NCI-H748 (cell line): ENCODE results near the gene IL1F10.

ENCODE experiments used
- DNase-seq: peaks from one replicate; lab custom pipeline; 2025; ENCODE audit not compliant: unreplicated experiment; lab: John Stamatoyannopoulos, UW

IL1F10 gene

GRCh38 chr2:113058998-113059960 lies 8.5 kb upstream of the IL1F10 start, which contains the start of gene IL36RN:
IL36RN (plus strand) TSS chr2:113059198; CDS start chr2:113059439, 241 bp downstream.
- DNase-seq, result no peak

GRCh38 chr2:113060396-113060795 lies 7.4 kb upstream of the IL1F10 start:
- no peak for DNase-seq

GRCh38 chr2:113060796-113061195 lies 7.0 kb upstream of the IL1F10 start:
- DNase-seq, result no peak

- DNase-seq, result no peak
These were observed 6.5 kb upstream of the IL1F10 start for GRCh38 chr2:113061241-113061640.

- no peak for DNase-seq
These were observed 5.6 kb upstream of the IL1F10 start for GRCh38 chr2:113061896-113062770.

- no peak for DNase-seq
These were observed 3.5 kb upstream of the IL1F10 start for GRCh38 chr2:113064281-113064680.

- no peak for DNase-seq
These were observed 2.9 kb upstream of the IL1F10 start for GRCh38 chr2:113064898-113065297.

- no peak for DNase-seq
These were observed 479 bp downstream of the IL1F10 start for GRCh38 chr2:113068249-113068648.

GRCh38 chr2:113068706-113069485 lies 1.1 kb downstream of the IL1F10 start:
- DNase-seq, result no peak

- no peak for DNase-seq
These were observed 2.2 kb downstream of the IL1F10 start for GRCh38 chr2:113069676-113070605.

GRCh38 chr2:113070606-113070975 lies 2.8 kb downstream of the IL1F10 start:
- no peak for DNase-seq

GRCh38 chr2:113072584-113072983 lies 4.8 kb downstream of the IL1F10 start:
- no peak for DNase-seq

- DNase-seq, result no peak
These were observed 5.6 kb downstream of the IL1F10 start for GRCh38 chr2:113073325-113073834.

GRCh38 chr2:113075030-113075429 lies 7.3 kb downstream of the IL1F10 start:
- no peak for DNase-seq

GRCh38 chr2:113075600-113075999 lies 7.8 kb downstream of the IL1F10 start:
- DNase-seq, result no peak

- DNase-seq, result no peak
These were observed 9.3 kb downstream of the IL1F10 start for GRCh38 chr2:113076954-113077669.

GRCh38 chr2:113077921-113078320 lies 10.2 kb downstream of the IL1F10 start:
- no peak for DNase-seq

- no peak for DNase-seq
These were observed 10.6 kb downstream of the IL1F10 start for GRCh38 chr2:113078350-113078839.

- DNase-seq, result no peak
These were observed 11.4 kb downstream of the IL1F10 start for GRCh38 chr2:113079131-113079530.
